ENCODE measurements around the gene SLC12A4.
"Not testable (repeated sequence)": the region's sequence is repeated elsewhere in the genome, so short reads cannot be mapped to it uniquely, and the experiment has no call there.

The SLC12A4 gene

DNA sequence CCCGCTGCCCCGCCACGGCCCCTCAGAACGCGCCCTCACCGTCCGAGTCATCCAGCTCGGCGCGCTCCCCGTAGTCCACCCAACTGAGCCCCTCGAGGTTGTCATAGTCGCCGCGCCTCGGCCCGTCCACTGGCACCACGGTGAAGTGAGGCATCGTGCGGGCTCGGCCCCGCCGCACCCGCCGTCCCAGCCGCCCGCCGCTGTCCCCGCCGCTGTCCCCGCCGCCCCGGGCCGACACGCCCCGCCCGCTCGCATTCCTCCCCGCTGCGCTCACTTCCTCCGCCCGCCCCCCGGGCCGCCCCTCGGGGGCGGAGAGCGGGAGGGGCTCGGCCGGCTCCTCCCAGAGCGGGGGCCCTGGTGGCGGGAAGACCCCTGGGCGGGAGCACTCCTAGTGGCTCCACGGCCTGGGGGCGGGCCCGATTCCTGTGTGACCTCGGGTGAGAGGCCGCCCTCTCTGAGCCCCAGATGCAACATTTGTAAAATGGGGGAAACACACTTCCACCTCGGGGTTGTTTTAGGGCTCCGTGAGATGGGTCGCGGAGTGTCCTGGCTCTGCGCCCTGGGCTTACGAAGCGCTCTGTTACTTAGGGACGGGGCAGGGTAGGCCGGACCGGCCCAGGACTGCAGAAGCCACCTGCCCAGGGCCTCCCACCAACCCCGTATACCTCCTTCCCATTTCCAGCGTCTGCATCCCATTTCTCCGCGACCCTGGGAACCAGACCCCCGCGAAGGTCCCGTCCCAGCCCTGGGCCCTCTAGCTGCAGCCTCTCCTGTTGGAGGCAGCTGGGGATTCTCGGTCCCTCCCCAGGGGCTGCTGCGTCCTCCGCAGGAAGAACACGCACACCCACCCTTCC is at the start of gene SLC12A4:
SLC12A4 (minus strand) TSS at position 238 of the 854 bp plus-strand sequence; CDS start at position 154, 84 bp downstream.
- DNase-seq = no peak

DNA sequence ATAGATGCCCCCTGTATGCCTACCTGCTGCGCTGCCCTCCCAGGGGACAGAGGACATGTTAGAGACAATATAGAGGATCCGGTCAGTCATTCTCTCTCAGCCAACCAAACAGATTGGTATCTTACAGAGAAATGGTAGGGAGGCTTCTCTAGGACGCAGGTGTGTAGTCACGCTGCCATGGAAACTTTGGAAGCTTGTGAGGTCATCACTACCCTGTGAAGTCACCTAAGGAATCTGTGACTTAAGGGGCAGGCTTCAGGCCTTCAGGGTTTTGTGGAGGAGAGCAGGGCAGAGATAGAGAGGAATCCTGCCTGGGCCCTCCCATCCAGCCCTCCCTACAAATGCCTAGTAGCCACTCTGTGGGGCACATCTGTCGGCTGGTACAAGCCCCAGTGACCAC is 47.2 kb upstream of the SLC12A4 start, which contains the start of gene DPEP2NB:
DPEP2NB (minus strand) TSS at position 231 of the 400 bp plus-strand sequence; CDS start at position 90, 141 bp downstream.
- DNase-seq = no peak

DNA sequence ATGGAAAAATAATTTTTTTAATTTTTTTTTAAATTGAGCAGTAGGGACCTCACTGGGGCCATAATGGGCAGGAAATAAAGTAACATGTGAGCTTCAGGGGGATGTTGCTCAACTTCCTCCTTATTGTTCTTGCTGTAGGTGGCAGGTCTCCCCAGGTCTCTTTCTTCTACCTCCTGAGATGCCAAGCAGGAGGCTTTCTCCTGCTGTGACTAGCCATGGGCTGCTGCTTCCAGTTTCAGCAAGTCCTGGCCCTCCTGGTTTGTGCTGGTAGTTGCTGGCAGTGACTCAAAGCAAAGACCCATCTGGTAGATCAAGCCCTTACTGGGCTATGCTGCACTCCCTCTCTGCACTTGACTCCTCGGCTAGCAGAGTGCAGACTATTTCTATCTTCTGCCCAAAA is 45.0 kb upstream of the SLC12A4 start:
- no peak for DNase-seq

DNA sequence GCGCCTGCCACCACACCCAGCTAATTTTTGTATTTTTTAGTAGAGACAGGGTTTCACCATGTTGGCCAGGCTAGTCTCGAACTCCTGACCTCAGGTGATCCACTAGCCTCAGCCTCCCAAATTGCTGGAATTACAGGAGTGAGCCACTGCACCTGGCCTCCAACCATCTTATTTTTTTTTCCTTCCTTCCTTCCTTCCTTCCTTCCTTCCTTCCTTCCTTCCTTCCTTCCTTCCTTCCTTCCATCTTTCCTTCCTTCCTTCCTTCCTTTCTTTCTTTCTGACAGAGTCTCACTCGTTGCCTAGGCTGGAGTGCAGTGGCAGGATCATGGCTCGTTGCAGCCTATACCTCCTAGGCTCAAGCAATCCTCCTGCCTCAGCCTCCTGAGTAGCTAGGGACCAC is 41.4 kb upstream of the SLC12A4 start:
- DNase-seq = not testable (repeated sequence)

DNA sequence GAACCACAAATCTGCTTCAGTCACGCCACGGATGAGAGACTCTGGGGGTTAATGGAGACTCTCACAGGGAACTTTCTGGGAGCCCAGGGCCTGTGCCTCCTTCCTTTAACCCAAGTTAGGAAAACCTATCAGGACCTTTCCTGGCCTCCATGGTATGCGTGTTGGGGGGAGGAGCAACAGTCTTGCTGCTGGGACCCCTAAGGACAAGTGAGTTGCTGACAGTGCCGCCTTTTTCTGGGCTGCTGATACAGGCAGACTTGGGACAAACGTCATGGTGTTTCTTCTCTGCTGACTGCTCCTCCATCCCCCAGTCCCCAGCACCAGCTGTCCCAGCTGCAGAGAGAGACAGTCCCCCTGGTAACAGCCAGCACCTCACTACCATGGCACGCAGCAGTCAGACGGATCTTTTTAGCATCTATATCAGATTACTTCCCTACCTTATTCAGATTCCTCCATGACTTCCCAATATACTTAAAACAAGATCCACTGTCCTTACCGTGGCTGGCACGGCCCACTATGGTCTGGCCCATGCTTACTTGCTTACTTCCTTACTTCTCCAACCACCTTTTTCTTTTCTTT is 40.8 kb upstream of the SLC12A4 start:
- no peak for DNase-seq

DNA sequence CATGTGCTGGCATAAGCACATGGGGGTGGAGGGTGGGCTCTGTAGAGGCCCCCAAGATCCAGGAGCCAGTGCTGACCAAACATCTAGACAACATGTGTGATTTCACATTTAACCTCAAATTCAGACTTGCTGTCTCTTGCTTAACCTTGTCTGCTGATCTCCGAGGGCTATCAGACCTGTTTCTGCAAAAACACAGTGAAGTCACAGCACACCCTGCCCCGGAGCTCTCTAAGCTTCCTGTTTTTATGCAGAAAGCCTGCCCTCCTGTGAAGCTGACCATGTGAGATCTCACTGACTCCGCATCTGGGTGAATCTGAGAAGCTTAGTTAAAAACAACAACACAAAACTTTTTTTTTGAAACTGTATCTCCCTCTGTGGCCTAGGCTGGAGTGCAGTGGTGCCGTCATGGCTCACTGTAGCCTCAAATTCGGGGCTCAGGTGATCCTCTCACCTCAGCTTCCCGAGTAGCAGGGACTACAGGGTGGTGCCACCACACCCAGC is 37.4 kb upstream of the SLC12A4 start:
- no peak for DNase-seq

DNA sequence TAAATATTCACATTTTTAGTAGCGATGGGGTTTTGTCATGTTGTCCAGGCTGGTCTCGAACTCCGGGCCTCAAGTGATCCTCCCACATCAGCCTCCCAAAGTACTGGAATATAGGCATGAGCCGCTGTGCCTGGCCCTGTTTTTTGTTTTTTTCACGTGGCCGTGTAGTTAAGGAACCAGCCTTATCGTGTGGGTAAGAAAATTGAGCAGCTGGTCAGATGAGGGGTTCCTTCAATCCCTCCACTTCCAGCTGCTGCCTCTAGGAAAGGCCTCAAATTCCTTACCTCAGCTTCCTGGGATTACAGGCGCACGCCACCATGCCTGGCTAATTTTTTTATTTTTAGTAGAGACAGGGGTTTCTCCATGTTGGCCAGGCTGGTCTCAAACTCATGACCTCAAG is 36.8 kb upstream of the SLC12A4 start:
- no peak for DNase-seq

DNA sequence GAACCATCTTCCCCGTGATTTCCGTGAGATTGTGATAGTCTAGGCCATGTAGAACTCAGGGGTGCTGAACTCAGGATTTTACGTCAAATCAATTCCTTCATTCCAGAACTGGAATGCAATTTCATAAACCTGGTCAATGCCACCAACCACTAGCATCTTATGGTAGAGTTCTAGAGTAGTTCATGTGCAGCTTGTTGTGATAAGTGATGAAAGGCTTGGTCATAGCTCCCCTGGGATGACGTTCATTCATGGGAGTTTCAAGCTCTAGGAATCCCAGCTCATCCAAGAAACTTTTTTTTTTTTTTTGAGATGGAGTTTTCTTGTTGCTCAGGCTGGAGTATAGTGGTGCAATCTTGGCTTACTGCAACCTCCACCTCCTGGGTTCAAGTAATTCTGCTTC is 34.6 kb upstream of the SLC12A4 start:
- DNase-seq = no peak

DNA sequence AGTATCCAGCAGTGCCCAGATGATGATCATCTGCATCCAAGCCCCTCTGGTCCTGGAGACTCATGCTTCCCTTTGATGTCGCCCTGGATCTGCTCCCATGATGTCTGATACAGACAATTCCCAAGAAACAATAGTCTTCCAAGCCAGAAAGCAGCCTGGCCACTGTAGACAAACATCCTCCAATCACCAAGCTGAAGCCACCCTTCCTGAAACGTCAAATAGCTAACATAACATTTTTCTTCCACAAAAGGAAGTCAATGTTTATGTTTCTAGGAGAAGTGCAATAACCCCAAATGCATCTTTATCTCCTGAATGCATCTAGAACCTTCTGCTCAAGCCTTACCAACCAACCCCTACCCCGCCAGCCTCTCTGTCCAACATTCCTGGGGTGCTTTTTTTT is 32.0 kb upstream of the SLC12A4 start:
- DNase-seq = no peak

DNA sequence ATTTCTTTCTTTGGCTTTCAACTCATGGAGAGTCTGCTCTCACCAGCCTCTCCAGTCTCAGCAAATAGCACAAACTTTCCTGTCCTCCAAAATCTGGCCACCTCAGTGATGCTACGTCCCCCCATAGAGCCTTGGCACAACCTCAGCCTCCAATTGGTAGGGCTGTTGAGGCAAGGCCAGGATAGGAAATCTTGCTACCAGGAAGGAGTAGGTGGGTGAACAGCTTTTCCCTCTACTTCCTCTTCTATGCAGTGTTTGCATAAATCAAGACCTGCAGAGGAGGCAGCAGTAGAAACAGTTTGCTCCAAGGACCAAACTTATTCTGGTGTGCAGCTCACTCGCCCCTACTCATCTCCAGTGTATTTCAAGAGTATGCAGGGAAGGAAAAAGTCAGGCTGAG is 31.5 kb upstream of the SLC12A4 start:
- DNase-seq = no peak

DNA sequence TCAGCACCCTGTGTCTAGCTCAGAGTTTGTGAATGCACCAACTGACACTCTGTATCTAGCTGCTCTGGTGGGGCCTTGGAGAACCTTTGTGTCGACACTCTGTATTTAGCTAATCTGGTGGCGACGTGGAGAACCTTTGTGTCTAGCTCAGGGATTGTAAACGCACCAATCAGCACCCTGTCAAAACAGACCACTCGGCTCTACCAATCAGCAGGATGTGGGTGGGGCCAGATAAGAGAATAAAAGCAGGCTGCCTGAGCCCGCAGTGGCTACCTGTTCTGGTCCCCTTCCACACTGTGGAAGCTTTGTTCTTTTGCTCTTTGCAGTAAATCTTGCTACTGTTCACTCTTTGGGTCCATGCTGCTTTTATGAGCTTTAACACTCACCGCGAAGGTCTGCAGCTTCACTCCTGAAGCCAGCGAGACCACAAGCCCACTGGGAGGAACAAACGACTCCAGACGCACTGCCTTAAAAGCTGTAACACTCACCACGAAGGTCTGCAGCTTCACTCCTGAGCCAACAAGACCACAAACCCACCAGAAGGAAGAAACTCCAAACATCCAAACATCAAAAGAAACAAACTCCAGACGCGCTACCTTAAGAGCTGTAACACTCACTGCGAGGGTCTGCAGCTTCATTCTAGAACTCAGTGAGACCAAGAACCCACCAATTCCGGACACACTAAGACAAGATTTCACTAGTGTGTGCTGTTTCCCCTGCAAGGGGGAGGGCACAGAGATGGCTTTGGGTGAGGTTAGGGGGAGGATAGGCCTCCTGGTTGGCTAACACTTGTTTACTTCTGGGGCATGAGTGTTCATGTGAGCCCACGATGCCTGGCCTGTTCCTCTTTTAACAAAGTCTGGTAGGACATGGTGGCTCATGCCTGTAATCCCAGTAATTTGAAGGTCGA is 30.6 kb upstream of the SLC12A4 start, which contains the start of gene DPEP2:
DPEP2 (minus strand) TSS at position 706 of the 910 bp plus-strand sequence. CDS start 6,272 bp downstream, outside the sequence.
- not testable (repeated sequence) for DNase-seq

DNA sequence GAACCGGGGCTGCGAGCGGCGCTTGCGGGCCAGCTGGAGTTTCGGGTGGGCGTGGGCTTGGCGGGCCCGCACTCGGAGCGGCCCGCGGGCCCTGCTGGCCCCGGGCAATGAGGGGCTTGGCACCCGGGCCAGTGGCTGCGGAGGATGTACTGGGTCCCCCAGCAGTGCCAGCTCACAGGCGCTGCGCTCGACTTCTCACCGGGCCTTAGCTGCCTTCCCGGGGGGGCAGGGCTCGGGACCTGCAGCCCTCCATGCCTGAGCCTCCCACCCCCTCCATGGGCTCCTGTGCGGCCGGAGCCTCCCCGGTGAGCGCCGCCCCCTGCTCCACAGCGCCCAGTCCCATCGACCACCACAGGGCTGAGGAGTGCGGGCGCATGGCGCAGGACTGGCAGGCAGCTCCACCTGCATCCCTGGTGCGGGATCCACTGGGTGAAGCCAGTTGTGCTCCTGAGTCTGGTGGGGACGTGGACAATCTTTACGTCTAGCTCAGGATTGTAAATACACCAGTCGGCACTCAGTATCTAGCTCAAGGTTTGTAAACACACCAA is 29.9 kb upstream of the SLC12A4 start:
- not testable (repeated sequence) for DNase-seq

DNA sequence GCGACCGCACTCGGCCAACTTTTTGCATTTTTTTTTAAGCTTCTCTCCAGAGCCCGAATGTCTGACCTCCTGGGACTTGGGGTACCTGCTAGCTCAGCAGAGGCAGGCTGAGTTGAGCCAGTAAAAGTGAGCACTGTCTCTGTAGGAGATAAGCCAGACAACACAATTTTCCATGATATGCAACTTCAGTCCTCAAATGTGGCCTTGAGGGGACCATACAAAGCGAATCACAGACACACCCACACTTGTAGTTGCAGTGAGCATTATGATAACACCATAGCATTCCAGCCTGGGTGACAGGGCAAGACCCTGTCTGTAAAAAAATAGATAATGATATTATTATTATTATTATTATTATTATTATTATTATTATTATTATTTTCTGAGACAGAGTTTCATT is 28.2 kb upstream of the SLC12A4 start:
- no peak for DNase-seq

DNA sequence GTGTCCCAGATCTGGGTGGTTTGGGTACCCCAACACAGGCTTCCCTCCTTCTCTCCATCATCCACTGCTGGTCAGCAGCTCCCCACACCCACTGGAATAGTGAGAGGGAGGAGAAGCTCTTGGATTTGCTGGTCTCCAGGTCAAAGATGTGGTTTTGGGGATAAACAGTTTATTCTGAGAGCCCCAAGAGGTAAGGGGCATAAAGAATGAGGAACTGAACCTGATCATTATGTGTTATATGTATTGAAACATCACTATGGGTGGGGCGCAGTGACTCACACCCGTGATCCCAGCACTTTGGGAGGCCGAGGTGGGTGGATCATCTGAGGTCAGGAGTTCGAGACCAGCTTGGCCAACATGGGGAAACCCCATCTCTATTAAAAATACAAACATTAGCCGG is 27.0 kb upstream of the SLC12A4 start:
- no peak for DNase-seq

DNA sequence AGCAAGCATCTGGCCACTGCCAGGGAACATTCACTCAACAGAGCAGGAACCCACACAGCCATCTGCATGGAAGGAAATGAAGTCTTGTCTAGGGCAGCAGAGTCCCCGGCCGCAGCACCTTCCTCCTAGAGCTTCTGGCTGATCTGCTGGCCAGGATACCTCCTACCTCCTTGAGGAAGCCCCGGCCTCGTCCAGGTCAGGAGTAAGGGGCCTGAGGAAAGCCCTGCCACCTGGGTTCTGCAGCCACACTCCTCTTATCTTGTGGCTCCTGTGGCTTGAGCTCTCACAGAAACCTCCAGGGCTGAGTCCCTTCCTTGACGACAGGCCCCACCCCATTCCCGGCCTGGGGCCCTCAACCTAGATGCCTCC is 25.6 kb upstream of the SLC12A4 start:
- DNase-seq = not testable (repeated sequence)

DNA sequence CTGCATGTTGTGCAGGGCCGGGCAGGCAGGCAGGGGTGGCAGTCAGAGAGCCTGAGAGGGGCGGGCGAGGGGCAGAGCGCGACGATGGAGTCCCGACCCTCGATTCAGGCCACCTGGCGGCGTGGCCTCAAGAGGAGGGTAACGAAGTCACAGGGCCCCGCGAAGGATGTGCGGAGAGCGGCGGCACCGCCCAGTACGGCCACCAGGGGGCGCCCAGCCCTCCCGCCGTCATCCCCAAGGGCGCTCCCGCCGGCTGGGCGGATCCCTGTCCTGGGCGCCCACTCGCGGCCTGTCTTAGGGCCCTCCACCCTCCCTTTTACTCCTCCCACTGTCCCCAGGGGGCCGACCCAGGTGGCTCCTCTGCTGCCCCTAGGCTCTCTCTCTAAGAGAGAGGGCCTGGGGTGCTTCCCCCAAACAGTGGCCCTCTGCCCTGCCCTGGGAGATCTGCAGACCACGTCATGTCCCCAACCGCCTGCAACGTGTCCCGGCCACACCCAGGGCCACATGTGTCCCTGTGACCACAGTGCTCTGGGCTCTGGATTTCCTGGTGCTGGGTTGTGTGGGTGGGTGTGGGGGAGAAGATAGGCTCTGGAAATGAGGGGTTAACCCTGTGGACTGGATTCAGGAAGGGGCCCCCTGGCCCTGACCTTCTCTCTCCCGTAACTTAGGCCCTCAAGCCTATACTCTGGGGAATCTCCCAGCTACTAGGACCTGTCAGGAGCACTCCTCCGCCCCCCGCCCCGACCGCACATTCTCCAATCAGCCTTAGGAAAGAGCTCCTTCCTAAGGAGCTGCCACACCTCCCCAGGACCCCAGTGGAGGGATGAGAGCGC is 25.0 kb upstream of the SLC12A4 start:
- DNase-seq = no peak

DNA sequence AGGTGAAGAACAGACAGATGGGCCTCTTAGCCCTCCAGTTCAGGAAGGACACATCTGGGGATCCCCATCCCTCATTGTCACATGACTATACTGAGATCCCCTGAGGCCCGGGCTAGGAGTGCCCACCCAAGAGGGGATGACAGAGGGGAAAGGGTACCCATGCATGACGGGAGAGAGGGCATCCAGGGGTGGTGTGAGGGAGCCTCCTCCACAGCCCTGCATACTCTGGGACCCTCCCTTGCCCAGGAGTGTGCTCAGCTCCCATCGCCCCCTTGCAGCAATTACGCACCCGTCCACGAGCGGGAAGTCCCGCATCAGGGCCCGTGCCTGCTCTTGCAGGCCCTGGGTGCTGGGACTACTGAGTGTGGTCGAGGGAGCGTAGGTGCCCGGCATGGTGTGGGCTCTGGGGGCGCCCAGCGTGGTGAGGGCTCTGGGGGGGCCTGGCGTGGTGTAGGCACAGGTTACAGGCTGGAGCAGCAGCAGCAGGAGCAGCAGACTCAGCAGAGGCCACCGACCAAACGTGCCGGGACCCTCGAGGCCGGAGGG is 24.3 kb upstream of the SLC12A4 start:
- no peak for DNase-seq

DNA sequence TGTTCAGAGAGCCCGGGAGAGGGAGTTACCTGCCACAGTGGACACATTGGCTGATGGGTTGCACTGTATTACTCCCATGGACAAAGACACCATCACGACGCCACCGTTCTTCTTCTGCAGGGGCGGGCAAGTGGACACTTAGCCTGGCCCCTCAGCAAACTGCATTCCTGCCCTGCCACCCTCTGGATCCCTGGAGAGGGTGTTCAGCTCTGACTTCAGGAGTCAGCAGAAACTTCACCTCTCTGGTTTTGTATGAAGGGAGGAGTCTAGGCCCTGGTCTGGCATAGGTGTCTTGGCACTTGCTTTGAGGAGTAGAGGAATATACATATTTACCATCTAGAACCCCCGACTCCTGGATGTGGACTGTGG is 21.6 kb upstream of the SLC12A4 start:
- no peak for DNase-seq

DNA sequence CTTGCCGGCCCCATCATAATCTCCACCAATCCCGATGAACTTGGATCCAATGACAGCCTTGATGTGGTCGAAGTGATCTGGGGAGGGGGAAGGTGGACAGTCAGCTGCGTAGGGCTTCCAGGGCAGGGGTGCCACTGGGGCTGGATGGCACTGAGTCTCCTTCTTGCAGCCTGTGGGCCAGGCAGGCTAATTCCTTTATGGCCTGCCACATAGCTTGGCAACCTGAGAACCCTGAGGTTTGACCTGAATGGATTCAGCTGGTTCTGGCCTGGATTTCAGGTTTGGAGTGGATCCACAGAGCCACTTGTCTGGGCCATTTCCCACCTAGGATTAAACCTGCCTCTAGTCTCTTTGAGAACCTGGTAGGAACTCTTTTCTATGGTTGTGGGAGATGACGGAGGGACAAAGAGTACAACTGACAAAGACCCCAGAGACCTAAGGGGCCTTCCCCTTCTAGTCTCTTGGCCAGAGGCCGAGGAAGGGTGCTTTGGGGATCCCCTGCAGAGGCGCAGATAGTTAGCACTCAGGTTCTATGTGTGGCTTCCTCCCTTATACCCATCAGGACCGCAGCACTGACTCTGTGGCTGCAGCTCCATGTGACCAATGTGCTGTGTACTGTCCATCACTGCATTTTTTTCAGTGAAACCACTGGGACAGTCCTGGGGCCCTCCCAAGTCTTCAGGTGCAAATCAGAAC is 21.0 kb upstream of the SLC12A4 start:
- DNase-seq = no peak

DNA sequence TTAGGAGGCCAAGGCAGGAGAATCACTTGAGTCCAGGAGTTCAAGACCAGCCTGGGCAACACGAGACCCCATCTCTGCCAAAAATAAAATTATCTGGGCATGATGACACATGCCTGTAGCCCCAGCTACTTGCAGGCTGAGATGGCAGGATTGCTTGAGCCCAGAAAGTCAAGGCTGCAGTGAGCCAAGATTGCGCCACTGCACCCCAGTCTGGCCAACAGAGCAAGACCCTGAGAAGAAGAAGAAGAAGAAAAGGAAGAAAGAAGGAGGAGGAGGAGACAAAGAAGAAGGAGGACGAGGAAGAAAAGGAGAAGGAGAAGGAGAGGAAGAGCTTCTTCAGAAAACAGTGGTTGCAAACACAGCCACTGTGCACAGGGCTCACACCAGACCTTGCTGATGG is 20.2 kb upstream of the SLC12A4 start:
- no peak for DNase-seq

Data from DMS79 treated with DMSO at 0.1 percent for 48 hours (cell line).